ENCODE results near the gene SNUPN. TPM values are rescaled to one million over a fixed set of nuclear protein-coding genes. Genes with fewer than 3 reads are reported as not detected.
A peak's percentile ranks its signal among the peaks of the same experiment; 100 is the strongest.

SNUPN gene
- total and polyA plus RNA-seq, 10 of the 15 experiments (the other 5 are each of a cell fraction or from before 2014, with no cell fraction given): 19.0 to 50.3 (median 32.5) TPM

GRCh38 chr15:75639191-75639708, 13.7 kb upstream of the SNUPN start (continued):
- TF ChIP-seq CUX1 (IDR thresholded peaks at IDR 0.05; ENCODE audit: insufficient replicate concordance, low read depth, low read length) (no peak), SMARCA5 (IDR thresholded peaks at IDR 0.05) (0 out of 2 replicates have a peak, but pooled peaks have one; percentile 57), E4F1 (IDR thresholded peaks at IDR 0.05; ENCODE audit: borderline replicate concordance, partially characterized antibody) (no peak), RAD51 (IDR thresholded peaks at IDR 0.05) (peak; percentile 69), NBN (IDR thresholded peaks at IDR 0.05) (no peak), RELA (IDR thresholded peaks at IDR 0.05; ENCODE audit: borderline replicate concordance, partially characterized antibody) (no peak)
